Ureter (tissue), 1 donor: ENCODE data around the gene MB21D2. TPM values are rescaled to one million over a fixed set of nuclear protein-coding genes. Genes with fewer than 3 reads are reported as not detected.

ENCODE experiments used
- DNase-seq: peaks from one replicate; pipeline ENCODE4 v3.0.0-alpha.2; 2020; ENCODE audit warnings: low spot score
- total RNA-seq: library from RNA; stranded (reverse); gene quantifications from one replicate; pipeline ENCODE4 v1.2.4, GENCODE V29; 2023
- donor health status: DM: yes; HTN: yes; CAD: no.

The MB21D2 gene
- total RNA-seq, 1 donor from 2014 or later: 8.7 TPM

- no peak for DNase-seq
Observed at GRCh38 chr3:192923731-192924130, 6.1 kb upstream of the MB21D2 start.

GRCh38 chr3:192921793-192922192 is 4.1 kb upstream of the MB21D2 start:
- DNase-seq: no peak

- no peak for DNase-seq
Observed at GRCh38 chr3:192920411-192920810, 2.8 kb upstream of the MB21D2 start.

- DNase-seq: no peak
Observed at GRCh38 chr3:192919901-192920300, 2.2 kb upstream of the MB21D2 start.

GRCh38 chr3:192918275-192918588 is 576 bp upstream of the MB21D2 start:
- no peak for DNase-seq

- DNase-seq: peak; percentile 62
Observed at GRCh38 chr3:192917028-192917403, 640 bp downstream of the MB21D2 start.

- no peak for DNase-seq
Observed at GRCh38 chr3:192916371-192917027, 1.2 kb downstream of the MB21D2 start.

- DNase-seq: no peak
Observed at GRCh38 chr3:192915722-192916121, 1.9 kb downstream of the MB21D2 start.

- no peak for DNase-seq
Observed at GRCh38 chr3:192915304-192915703, 2.4 kb downstream of the MB21D2 start.

GRCh38 chr3:192914848-192915247 is 2.8 kb downstream of the MB21D2 start:
- no peak for DNase-seq

GRCh38 chr3:192913540-192913939 is 4.1 kb downstream of the MB21D2 start:
- no peak for DNase-seq

GRCh38 chr3:192911293-192911692 is 6.4 kb downstream of the MB21D2 start:
- DNase-seq: no peak

GRCh38 chr3:192907784-192908183 is 9.9 kb downstream of the MB21D2 start:
- no peak for DNase-seq

- DNase-seq: no peak
Observed at GRCh38 chr3:192906940-192907339, 10.7 kb downstream of the MB21D2 start.

GRCh38 chr3:192905980-192906678 is 11.5 kb downstream of the MB21D2 start:
- no peak for DNase-seq

GRCh38 chr3:192904632-192905289 is 12.9 kb downstream of the MB21D2 start:
- no peak for DNase-seq

GRCh38 chr3:192902549-192902948 is 15.1 kb downstream of the MB21D2 start:
- no peak for DNase-seq

GRCh38 chr3:192901435-192901834 is 16.2 kb downstream of the MB21D2 start:
- no peak for DNase-seq

GRCh38 chr3:192899540-192899982 is 18.1 kb downstream of the MB21D2 start:
- DNase-seq: no peak

GRCh38 chr3:192897005-192897404 is 20.7 kb downstream of the MB21D2 start:
- DNase-seq: no peak

GRCh38 chr3:192896208-192896607 is 21.4 kb downstream of the MB21D2 start:
- no peak for DNase-seq

GRCh38 chr3:192894676-192895075 is 23.0 kb downstream of the MB21D2 start:
- no peak for DNase-seq
